ENCODE results near the gene NOVA2.

NOVA2 gene

GRCh38 chr19:45959517-45960025 lies 14.1 kb downstream of the NOVA2 start:
- DNase-seq = no peak

- no peak for DNase-seq
Observed at GRCh38 chr19:45958769-45959516, 14.7 kb downstream of the NOVA2 start.

GRCh38 chr19:45958320-45958719 lies 15.3 kb downstream of the NOVA2 start:
- DNase-seq = no peak

GRCh38 chr19:45955905-45956608 lies 17.6 kb downstream of the NOVA2 start:
- DNase-seq = peak; percentile 20

GRCh38 chr19:45954156-45954555 lies 19.5 kb downstream of the NOVA2 start:
- DNase-seq = peak; percentile 87

GRCh38 chr19:45953676-45954075 lies 20.0 kb downstream of the NOVA2 start:
- DNase-seq = no peak

GRCh38 chr19:45952686-45953505 lies 20.8 kb downstream of the NOVA2 start:
- DNase-seq = peak; percentile 65

- DNase-seq = no peak
Observed at GRCh38 chr19:45952341-45952685, 21.4 kb downstream of the NOVA2 start.

GRCh38 chr19:45947926-45948325 lies 25.7 kb downstream of the NOVA2 start:
- no peak for DNase-seq

- DNase-seq = no peak
Observed at GRCh38 chr19:45940515-45940805, 33.2 kb downstream of the NOVA2 start.

GRCh38 chr19:45939792-45940514 lies 33.7 kb downstream of the NOVA2 start:
- DNase-seq = no peak

GRCh38 chr19:45938733-45939319 lies 34.8 kb downstream of the NOVA2 start:
- no peak for DNase-seq

GRCh38 chr19:45935267-45935666 lies 38.4 kb downstream of the NOVA2 start:
- DNase-seq = no peak

- no peak for DNase-seq
Observed at GRCh38 chr19:45934551-45935230, 39.0 kb downstream of the NOVA2 start.

- DNase-seq = no peak
Observed at GRCh38 chr19:45933759-45934158, 39.9 kb downstream of the NOVA2 start.

GRCh38 chr19:45931055-45931454 lies 42.6 kb downstream of the NOVA2 start:
- no peak for DNase-seq

- DNase-seq = no peak
Observed at GRCh38 chr19:45929247-45929646, 44.4 kb downstream of the NOVA2 start.

- peak; percentile 82 for DNase-seq
Observed at GRCh38 chr19:45927565-45928261, 46.0 kb downstream of the NOVA2 start.

- DNase-seq = no peak
Observed at GRCh38 chr19:45924891-45925447, 48.7 kb downstream of the NOVA2 start.

- no peak for DNase-seq
Observed at GRCh38 chr19:45922281-45922680, 51.4 kb downstream of the NOVA2 start.

- DNase-seq = no peak
Observed at GRCh38 chr19:45920458-45920857, 53.2 kb downstream of the NOVA2 start.
